ENCODE measurements around the gene MAN2A1.

MAN2A1 gene

DNA sequence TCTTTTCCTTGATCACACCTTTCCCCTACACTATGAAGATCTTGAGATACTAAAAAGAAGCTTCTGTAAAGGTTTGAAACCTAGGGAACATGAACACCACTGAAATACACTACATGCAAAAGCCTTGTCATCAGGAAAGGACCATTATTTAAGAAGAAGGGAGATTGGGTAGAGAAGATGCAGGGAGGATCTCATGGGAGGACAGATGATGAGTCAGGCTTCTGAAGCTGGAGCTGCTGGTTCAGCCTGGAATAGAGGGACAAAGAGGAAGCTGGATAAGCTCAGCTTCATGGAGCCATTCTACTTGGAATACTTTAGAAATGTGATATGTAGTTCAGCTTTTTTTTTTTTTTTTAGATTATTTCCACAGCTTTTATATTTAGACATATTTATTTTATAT is 169.8 kb downstream of the MAN2A1 start:
- no peak overlapping the region for H3K4me2 ChIP-seq (ENCODE audit: low read length)
- no peak overlapping the region for H2AFZ ChIP-seq (ENCODE audit: low read length)
- H3K79me2 ChIP-seq (ENCODE audit: insufficient read depth, low read length), result no peaks in the 10 kb centered on the region
- no peak for TF ChIP-seq EZH2 (IDR thresholded peaks at IDR 0.05; ENCODE audit: borderline replicate concordance, low read length)
- TF ChIP-seq, protein P1, sequence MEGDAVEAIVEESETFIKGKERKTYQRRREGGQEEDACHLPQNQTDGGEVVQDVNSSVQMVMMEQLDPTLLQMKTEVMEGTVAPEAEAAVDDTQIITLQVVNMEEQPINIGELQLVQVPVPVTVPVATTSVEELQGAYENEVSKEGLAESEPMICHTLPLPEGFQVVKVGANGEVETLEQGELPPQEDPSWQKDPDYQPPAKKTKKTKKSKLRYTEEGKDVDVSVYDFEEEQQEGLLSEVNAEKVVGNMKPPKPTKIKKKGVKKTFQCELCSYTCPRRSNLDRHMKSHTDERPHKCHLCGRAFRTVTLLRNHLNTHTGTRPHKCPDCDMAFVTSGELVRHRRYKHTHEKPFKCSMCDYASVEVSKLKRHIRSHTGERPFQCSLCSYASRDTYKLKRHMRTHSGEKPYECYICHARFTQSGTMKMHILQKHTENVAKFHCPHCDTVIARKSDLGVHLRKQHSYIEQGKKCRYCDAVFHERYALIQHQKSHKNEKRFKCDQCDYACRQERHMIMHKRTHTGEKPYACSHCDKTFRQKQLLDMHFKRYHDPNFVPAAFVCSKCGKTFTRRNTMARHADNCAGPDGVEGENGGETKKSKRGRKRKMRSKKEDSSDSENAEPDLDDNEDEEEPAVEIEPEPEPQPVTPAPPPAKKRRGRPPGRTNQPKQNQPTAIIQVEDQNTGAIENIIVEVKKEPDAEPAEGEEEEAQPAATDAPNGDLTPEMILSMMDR (IDR thresholded peaks at IDR 0.05; ENCODE audit: low read length), result no peak
- H3K4me3 ChIP-seq (ENCODE audit: low read depth, low read length, poor library complexity, severe bottlenecking), result no peak overlapping the region
- H3K9me3 ChIP-seq (ENCODE audit: low read length), result no peaks in the 10 kb centered on the region
- H3F3A ChIP-seq (ENCODE audit: insufficient read depth, low read length), result no peaks in the 10 kb centered on the region
- no peaks in the 10 kb centered on the region for H3K4me1 ChIP-seq (ENCODE audit: insufficient read depth, low read length, severe bottlenecking)
- no peaks in the 10 kb centered on the region for H3K27me3 ChIP-seq (ENCODE audit: insufficient read depth, low read length)
- H3K36me3 ChIP-seq (ENCODE audit: insufficient read depth, low read length), result peaks cover 75% of the 10 kb centered on the region
- no peaks in the 10 kb centered on the region for H3K9me2 ChIP-seq (ENCODE audit: low read depth, low read length)
- no peaks in the 10 kb centered on the region for H4K20me1 ChIP-seq (ENCODE audit: insufficient read depth, low read length)
- H3K9ac ChIP-seq (ENCODE audit: low read length), result no peak overlapping the region
- H3K27ac ChIP-seq (ENCODE audit: low read depth, low read length, poor library complexity, severe bottlenecking), result no peak overlapping the region

GRCh38 chr5:109862301-109862700 is 172.6 kb downstream of the MAN2A1 start:
- no peaks in the 10 kb centered on the region for H3K79me2 ChIP-seq (ENCODE audit: insufficient read depth, low read length)
- H3K27me3 ChIP-seq (ENCODE audit: insufficient read depth, low read length), result no peaks in the 10 kb centered on the region
- H3K4me2 ChIP-seq (ENCODE audit: low read length), result no peak overlapping the region
- H2AFZ ChIP-seq (ENCODE audit: low read length), result no peak overlapping the region
- no peaks in the 10 kb centered on the region for H3F3A ChIP-seq (ENCODE audit: insufficient read depth, low read length)
- H3K4me1 ChIP-seq (ENCODE audit: insufficient read depth, low read length, severe bottlenecking), result peaks cover 6% of the 10 kb centered on the region
- TF ChIP-seq, protein P1 (IDR thresholded peaks at IDR 0.05; ENCODE audit: low read length), result no peak
- TF ChIP-seq EZH2 (IDR thresholded peaks at IDR 0.05; ENCODE audit: borderline replicate concordance, low read length), result no peak
- H3K9me2 ChIP-seq (ENCODE audit: low read depth, low read length), result no peaks in the 10 kb centered on the region
- H3K9ac ChIP-seq (ENCODE audit: low read length), result no peak overlapping the region
- H3K4me3 ChIP-seq (ENCODE audit: low read depth, low read length, poor library complexity, severe bottlenecking), result no peak overlapping the region
- H4K20me1 ChIP-seq (ENCODE audit: insufficient read depth, low read length), result no peaks in the 10 kb centered on the region
- no peak overlapping the region for H3K27ac ChIP-seq (ENCODE audit: low read depth, low read length, poor library complexity, severe bottlenecking)
- peaks cover 82% of the 10 kb centered on the region for H3K36me3 ChIP-seq (ENCODE audit: insufficient read depth, low read length)
- H3K9me3 ChIP-seq (ENCODE audit: low read length), result no peaks in the 10 kb centered on the region

- Histone ChIP-seq H2AFZ (ENCODE audit: low read length) (no peak overlapping the region), H3K9ac (ENCODE audit: low read length) (no peak overlapping the region), H3K27me3 (ENCODE audit: insufficient read depth, low read length) (no peaks in the 10 kb centered on the region), H3K4me1 (ENCODE audit: insufficient read depth, low read length, severe bottlenecking) (peaks cover 6% of the 10 kb centered on the region), H3K27ac (ENCODE audit: low read depth, low read length, poor library complexity, severe bottlenecking) (no peak overlapping the region), H4K20me1 (ENCODE audit: insufficient read depth, low read length) (no peaks in the 10 kb centered on the region), H3F3A (ENCODE audit: insufficient read depth, low read length) (no peaks in the 10 kb centered on the region), H3K9me3 (ENCODE audit: low read length) (no peaks in the 10 kb centered on the region), H3K4me3 (ENCODE audit: low read depth, low read length, poor library complexity, severe bottlenecking) (no peak overlapping the region), H3K36me3 (ENCODE audit: insufficient read depth, low read length) (peaks cover 85% of the 10 kb centered on the region), H3K79me2 (ENCODE audit: insufficient read depth, low read length) (no peaks in the 10 kb centered on the region), H3K9me2 (ENCODE audit: low read depth, low read length) (no peaks in the 10 kb centered on the region), H3K4me2 (ENCODE audit: low read length) (no peak overlapping the region)
- TF ChIP-seq, protein P1 (IDR thresholded peaks at IDR 0.05; ENCODE audit: low read length), result no peak
- TF ChIP-seq EZH2 (IDR thresholded peaks at IDR 0.05; ENCODE audit: borderline replicate concordance, low read length), result no peak
These were observed 174.0 kb downstream of the MAN2A1 start for GRCh38 chr5:109863752-109864151.
